Jurkat, Clone E6-1 (cell line): ENCODE data around the gene SIRT2.
"Not testable (repeated sequence)": the region's sequence is repeated elsewhere in the genome, so short reads cannot be mapped to it uniquely, and the experiment has no call there.

ENCODE experiments used
- DNase-seq: peaks from one replicate; pipeline ENCODE4 v3.0.0-alpha.2; 2011; ENCODE audit warnings: low read depth, low spot score
- H3K4me3 ChIP-seq: 2 replicates; pipeline ENCODE4 v1.5.1; 2011; ENCODE audit warnings: mild to moderate bottlenecking, low read length, control low read depth, moderate library complexity

The SIRT2 gene

DNA sequence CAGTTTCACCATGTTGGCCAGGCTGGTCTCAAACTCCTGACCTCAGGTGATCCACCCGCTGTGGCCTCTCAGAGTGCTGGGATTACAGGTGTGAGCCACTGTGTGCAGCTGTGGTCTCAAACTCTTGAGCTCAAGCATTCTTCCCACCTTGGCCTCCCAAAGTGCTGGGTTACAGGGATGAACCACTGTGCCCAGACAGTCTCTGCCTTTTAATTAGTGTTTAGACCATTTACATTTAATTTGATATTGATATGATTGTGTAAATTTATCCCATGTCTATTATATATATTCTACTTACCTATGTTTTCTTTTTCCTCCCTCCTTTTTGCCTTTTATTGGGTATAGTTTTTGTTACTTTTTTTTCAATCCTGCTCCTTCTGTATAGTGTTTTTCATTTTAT lies 2.3 kb upstream of the SIRT2 start:
- DNase-seq = no peak
- no peak overlapping the region for H3K4me3 ChIP-seq

DNA sequence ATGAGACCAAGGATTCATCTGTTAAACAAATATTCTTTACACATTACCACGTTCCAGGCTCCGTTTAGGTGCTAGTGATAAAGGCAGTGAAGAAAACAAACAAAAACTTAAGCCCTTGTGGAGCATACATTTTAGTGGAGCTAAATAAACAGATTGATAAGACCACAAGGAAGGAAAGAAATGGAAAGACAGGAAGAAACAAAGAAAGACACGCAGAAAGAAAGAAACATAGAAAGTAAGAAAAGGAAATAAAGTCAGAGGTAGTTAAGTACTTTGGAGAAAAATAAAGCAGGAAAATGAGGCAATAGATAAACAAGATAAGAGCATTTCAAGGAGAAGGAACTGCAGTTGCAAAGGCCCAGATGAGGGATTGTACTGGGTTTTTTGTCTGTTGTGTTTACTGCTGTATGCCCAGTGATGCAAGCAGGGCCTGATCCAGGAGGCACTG lies 1.3 kb upstream of the SIRT2 start:
- no peak for DNase-seq
- peak overlapping the region; percentile 91 for H3K4me3 ChIP-seq

DNA sequence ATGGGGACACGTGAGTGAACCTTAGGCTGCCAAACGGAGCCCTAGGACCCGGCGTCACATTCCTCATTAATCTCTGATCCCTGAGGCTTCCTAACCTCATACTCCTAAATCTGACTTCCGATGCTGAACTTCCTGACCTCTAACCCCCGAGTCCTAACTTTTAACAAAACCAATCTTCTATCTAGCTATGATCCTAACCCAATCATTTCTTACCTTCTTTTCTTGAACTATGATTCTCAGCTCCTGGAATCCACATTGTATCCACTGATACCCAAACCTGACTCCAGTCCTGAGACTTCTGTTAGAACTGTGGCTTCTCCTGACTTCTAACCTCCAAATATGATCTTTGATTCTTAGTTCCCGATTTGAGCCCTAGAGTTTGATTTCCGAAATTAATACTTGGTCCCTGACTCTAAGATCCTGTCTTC lies 798 bp upstream of the SIRT2 start:
- DNase-seq = no peak
- peak overlapping the region; percentile 91 for H3K4me3 ChIP-seq

DNA sequence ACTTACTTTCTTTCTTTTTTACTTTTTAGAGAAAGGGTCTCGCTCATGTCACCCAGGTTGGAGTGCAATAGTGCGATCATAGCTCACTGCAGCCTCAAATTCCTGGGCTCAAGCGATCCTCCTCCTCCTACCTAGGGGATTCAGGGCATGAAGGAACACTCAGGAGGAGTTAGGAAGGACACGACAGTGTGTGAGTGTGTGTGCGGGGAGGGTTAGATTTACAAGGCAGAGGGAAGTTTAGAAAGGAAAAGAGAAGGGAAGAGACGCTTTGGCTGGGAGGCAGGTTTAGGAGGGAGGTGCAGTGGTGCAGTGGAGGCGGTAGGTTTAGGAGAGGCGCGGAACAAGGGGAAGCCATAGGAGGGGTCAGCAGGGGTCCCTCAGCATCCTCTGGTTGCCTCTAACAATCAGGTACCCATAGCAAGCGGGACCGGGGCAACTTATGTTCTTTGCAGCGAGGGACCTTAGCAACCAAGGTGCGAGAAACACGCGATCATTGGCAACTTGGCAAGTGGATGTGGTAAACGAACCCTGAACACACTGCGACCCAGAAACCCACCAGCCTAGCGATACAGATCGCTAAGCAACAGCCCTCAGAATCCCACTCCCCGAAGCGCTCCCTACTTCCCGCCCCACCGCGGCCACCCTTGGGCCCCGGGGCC lies 501 bp downstream of the SIRT2 start:
- DNase-seq = no peak
- H3K4me3 ChIP-seq = peak overlapping the region; percentile 91

DNA sequence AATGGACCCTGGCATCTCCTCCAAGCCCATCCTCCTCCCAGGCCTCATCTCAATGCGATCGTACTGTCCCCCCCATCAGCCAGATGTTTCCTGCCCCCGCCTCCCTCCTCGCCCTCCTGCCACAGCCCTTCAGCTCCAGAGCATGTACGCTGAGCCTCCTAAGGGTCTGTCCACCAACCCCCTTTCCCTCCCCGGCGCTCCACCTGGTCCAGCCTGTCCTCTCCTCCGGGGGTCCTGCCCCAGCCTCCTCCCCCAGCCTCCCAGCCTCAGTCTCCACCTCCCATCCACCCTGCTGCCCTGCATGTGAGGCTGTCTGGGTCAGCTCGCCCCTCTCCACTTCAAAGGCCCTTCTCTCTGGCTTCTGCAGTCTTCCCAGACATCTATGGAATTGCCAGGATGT lies 4.5 kb downstream of the SIRT2 start:
- no peak overlapping the region for H3K4me3 ChIP-seq
- DNase-seq = no peak

DNA sequence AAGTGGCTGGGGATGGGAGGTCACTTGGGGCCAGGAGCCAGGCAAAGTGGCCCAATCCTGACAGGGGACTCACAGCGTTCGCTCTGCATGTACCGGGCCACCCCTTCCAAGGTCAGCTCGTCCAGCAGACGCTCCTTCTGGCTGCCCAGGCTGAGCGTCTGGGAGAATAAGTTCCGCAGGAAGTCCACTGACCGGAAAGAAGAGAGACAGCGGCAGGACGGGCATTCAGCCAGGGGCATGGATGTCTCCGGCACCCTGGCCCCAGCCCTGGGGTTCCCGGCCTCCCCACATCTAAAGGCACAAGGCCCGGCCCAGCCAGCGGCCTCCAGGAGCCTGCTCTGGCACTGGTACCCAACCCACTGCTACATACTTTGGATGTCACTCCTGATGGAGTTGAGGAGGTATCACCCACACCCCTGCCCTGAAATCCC lies 6.1 kb downstream of the SIRT2 start:
- H3K4me3 ChIP-seq = no peak overlapping the region
- DNase-seq = no peak

DNA sequence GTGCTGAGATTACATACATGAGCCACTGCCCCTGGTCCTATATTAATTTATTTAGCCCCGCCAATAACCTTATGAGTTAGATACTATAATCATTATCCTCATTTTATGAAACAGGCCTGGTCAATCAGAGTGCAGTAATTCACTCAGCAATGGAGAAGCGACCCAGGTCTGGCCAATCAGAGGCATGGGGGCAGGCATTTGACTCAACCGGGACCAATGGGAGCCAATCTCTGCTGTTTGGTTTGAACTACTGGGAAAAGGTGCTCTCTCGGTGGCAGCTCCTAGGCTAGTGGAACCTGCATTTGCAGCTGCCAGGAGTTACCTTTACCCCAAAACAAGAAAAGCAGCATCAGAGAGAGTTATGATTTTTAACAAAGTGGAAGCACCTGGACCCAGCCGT lies 6.6 kb downstream of the SIRT2 start:
- no peak overlapping the region for H3K4me3 ChIP-seq
- DNase-seq = no peak

DNA sequence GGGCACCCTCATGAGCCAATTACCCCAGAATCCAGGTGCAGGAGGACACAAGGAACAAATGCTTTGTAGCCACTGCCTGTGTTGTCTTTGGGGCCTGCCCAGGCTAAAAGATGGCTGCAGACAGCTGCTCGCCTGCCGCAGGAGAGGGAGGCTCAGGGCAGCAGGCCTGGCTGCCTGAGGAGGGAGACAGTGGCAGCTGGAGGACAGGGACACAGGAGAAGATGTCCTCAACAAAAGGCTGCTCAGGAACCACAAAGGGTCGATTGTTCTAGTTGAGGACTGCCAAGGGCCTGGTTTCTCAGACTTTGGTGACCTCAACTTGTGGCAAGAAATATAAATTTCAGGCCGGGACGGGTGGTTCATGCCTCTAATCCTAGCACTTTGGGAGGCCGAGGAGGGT lies 7.6 kb downstream of the SIRT2 start:
- no peak overlapping the region for H3K4me3 ChIP-seq
- DNase-seq = no peak

DNA sequence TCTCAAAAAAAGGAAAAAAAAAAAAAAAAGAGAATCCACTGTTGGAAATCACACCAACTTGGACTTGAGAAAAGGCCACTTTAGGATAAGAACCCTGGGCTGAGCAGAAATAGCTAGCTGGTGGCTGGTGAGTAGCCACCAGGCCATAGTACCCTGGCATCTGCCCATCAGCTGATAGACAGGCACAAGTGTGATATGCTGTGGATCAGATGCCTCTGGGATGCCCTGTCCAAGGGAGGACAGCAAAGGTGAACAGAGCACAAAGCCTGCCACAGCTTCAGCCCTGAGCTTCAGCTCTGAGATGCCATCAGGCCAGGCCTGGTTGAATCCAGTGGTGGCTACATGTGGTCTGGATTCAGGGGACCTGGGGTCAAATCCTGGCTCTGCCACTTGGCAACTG lies 8.7 kb downstream of the SIRT2 start:
- no peak for DNase-seq
- H3K4me3 ChIP-seq = no peak overlapping the region

DNA sequence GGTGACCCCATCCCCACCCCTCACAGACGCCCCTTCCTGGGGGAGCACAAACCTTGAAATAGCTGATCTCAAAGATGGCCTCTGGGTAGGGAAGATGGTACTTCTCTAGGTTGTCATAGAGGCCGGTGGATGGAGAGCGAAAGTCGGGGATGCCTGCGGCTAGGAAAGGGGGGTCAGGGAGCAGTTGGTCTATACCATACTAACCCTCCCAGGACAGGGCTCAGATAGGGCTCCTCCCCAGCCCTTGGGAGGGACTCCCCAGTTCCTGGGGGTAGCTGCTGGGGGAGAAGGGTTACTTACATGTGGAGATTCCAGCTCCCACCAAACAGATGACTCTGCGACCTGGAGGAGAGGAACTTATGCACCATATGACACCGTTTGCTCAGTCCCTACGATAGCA lies 9.6 kb downstream of the SIRT2 start:
- H3K4me3 ChIP-seq = no peak overlapping the region
- no peak for DNase-seq

DNA sequence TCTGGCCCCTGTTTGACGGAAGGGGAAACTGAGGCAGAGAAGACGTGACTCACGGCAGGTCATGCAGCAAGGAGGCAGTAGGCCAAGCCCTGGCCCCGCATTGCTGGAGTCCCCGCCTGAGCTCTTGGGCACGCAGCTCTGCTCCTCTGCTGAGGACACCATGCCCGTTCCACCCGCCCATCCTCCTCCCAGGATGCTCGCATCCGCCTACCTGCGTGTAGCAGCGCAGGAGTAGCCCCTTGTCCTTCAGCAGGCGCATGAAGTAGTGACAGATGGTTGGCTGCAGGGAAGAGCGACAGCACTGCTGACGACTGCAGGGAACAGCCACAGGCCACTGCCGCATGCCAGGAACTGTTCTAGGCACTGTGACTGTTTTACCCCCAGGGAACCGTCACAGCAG lies 10.5 kb downstream of the SIRT2 start:
- no peak overlapping the region for H3K4me3 ChIP-seq
- DNase-seq = no peak

DNA sequence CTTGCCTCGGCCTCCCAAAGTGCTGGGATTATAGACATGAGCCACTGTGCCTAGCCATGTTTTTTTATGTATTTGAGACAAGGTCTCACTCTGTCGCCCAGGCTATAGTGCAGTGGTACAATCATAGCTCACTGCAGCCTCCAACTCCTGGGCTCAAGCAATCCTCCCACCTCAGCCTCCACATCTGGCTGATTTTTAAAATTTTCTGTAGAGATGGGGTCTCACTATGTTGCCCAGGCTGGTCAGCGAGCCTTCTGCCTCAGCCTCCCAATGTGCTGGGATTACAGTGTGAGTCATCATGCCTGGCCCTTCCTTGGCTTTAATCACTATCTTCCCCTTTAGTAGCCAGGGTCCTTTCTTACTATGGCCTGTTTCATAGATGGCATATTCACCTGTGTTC lies 14.7 kb downstream of the SIRT2 start:
- H3K4me3 ChIP-seq, DNase-seq: not testable (repeated sequence)

DNA sequence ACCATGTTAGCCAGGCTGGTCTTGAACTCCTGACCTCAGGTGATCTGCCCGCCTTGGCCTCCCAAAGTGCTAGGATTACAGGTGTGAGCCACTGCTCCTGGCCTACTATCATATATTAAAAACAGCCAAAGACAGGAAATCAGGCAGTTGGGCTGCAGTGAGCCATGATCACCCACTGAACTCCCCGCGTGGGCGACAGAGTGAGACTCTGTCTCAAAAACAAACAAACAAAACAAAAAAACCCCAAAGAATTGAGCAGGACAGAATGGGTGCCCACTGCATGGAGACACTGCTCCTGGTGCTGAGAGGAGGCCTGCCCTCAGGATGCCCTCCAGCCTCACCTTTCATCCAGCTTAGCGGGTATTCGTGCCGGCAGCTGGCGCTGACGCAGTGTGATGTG lies 16.1 kb downstream of the SIRT2 start:
- no peak for DNase-seq
- no peak overlapping the region for H3K4me3 ChIP-seq

DNA sequence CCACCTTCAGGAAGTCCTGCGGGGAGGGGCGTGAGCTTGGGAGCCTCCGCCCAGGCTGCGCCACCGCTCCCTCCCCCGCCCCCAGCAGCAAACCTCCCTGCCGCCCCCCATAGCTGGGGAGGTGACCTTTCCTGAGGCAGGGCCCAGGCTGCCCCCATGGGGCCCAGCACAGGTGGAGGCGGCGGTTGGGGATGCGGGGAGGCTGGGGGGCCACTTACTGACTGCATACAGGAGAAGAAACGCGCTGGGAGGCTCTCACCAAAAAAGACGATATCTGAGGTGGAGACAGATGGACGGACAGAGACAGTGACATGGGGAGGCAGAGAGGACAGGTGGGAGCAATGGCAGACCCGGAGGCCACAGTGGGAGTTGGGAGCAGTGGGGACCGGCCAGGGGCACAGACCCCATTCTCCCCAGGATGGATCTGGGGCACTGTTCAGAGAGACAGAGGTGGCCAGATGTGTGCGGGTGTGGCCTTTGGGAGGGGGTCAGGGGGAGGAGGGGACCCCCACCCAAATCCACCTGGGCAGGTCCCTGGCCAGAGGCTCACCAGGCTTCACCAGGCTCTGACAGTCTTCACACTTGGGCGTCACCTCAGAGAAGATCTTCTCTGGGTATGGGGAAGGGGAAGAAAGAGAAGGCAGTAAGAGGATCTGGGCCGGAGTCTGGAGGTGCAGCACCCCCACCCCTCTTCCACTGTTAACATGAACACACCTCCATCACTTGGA lies 18.4 kb downstream of the SIRT2 start:
- no peak overlapping the region for H3K4me3 ChIP-seq
- DNase-seq = no peak

DNA sequence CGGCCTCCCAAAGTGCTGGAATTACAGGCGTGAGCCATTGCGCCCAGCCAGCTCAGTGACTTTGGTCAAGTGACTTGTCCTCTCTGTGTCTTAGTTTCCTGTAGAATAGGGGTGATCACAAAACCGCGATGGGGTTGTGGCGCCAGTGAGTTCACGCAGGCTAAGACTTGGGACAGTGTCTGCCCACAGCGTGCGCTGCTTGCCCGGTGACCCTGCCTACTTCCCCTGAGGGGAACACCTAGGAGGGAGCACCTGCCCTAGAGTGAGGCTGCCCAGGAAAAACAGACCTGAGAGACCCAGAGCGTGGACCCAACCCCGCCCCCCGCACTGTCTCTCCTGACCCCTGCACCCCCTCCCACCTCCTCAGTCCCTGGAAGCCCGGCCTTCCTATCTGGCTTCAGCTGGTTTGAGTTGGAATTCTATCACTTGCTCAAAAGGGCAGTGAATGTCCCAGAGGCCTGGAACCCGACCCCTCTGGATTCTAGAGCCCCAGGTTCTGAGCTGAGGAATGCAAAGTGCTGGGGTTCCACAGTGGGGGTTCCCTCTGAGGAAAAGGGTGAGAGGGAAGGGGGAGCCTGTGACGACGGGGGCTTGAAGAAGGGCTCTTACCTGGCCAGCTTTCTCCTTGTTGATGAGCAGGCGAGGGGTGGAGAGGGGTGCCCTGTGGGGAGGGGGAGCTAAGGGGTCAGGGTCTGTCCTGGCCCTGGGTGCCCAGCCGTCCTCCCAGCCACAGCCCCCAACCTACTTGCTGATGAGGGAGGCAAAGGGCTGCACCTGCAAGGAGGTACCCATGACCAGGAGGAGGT lies 19.1 kb downstream of the SIRT2 start:
- DNase-seq = no peak
- no peak overlapping the region for H3K4me3 ChIP-seq

DNA sequence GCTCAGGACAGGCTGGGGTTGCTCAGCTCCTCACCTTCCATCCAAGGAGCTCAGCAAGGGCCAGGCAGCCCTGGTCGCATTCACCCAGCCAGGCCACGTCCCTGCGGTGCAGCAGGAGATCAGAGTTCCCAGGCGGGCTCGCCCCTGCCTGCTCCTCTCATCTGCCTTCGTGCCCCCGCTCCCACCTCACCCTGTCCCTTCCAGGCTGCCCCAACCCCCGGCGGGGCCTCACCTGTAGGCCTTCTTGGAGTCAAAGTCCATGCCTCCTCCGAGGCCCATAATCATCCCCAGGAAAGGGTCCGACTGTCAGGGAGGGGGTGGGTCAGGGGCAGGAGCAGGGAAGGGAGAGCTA lies 20.0 kb downstream of the SIRT2 start:
- H3K4me3 ChIP-seq = no peak overlapping the region
- DNase-seq = no peak

DNA sequence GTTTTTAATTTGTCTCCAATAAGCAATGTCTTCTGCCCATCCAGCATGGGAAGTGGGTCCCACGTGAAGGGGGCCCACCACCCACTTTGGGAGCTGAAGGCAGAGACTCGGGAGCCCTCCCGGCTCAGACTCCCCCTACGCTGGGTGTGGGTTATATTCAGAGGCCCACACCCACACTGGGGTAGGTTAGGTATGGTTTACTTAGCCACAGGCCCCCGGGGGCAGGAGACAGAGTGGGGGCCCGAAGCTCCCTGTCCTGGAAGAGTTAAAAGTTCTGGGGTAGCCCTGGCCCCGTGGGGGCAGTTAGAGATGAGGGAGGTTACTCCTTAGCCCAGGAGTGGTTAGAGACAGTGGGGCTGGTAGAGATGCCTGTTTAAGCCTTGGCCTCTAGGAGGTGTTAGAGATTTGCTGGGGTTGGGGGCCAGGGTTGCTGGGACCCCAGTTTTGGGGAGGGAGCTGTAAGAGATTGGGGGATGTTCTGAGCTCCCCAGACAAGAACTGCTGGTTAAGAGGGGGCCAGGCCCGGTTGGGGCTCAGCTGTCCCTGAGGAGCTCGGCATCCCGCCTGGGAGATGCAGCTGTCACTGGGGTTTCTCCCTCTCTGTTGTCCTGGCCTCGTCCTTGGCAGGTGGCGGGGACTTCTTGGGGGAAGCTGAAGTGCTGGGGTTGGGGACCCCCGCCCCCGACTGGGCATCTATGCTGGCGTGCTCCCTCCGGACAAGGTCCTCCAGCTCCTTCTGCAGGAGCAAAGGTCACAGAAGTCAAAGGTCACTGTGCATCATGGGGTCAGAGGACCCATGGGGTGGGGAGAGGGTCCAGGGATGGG lies 20.6 kb downstream of the SIRT2 start:
- H3K4me3 ChIP-seq = peak overlapping the region; percentile 57
- no peak for DNase-seq

DNA sequence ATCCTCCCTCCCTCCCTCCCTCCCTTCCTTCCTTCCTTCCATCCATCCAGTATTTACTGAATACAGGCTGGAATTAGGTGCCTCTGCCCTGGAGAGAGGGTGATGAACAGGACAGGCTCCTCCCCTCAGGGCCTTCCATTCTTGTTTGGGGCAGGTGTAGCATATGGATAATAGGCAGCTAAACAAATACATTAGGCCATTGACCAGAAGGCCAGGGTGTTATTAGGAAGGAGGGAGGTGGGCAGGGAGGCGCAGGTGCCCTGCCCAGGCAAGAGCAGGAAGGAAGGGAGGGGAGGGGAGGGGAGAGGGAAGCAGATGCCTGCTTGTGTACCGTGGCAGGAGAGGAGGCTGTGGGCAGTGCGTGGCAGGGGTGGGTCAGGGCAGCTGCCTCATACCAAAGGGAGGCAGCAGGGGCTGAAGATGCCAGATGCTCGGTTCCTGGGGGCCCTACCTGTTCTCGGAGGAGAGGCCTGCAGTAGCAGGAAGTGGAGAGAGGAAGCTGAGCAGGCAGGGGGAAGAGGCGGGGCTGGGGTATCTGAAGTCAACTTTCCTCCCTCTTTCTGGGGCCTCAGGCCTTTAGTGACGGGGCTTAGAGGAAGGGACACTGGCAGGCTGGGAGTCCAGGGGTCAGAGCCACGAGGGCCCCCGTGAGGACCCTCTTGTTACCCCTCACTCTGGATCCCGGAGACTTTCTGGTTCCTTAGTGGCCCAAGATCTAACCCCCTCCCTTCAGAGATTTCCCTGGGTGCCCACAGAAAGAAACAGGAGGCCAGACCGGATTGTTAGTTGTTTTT lies 21.4 kb downstream of the SIRT2 start, which contains the start of gene RINL:
Gene RINL (minus strand): TSS at position 495 of the 794 bp plus-strand sequence. CDS start 1,533 bp downstream, outside the sequence.
- peak; percentile 69 for DNase-seq

More for the DNA sequence above, 21.4 kb downstream of the SIRT2 start, which contains the start of gene RINL:
- H3K4me3 ChIP-seq = peak within 1 kb of the TSS; percentile 57
